SK-N-SH treated with all-trans-retinoic acid at 6 μM for 48 hours (cell line): ENCODE data around the gene TMEM139.

Experiments used
- ATAC-seq: fragments of 200-7000 bp; cut with Tn5 transposase; 3 replicates; pipeline ENCODE4 v1.9.1; 2020; ENCODE audit warnings: mild to moderate bottlenecking, moderate library complexity
- ARNTL ChIP-seq: fragments of 450-650 bp; formaldehyde crosslinking; IDR thresholded peaks from 2 replicates; pipeline ENCODE4 v1.5.0; 2020; ENCODE audit warnings: low read depth, mild to moderate bottlenecking, moderate library complexity, borderline replicate concordance
- BACH2 ChIP-seq: fragments of 250-450 bp; sonication (Bioruptor Pico); IDR thresholded peaks from 2 replicates; pipeline ENCODE4 v1.9.0; 2021; ENCODE audit warnings: mild to moderate bottlenecking, borderline replicate concordance
- ESRRG ChIP-seq: fragments of 250-450 bp; sonication (Bioruptor Pico); IDR thresholded peaks from 2 replicates; pipeline ENCODE4 v1.6.1; 2021; ENCODE audit warnings: mild to moderate bottlenecking
- GLIS3 ChIP-seq: fragments of 250-450 bp; sonication (Bioruptor Pico); IDR thresholded peaks from 2 replicates; pipeline ENCODE4 v1.5.0; 2020; ENCODE audit warnings: mild to moderate bottlenecking, moderate library complexity
- ISL1 ChIP-seq: fragments of 250-450 bp; sonication (Bioruptor Pico); IDR thresholded peaks from 2 replicates; pipeline ENCODE4 v2.1.2; 2022; ENCODE audit warnings: mild to moderate bottlenecking, moderate library complexity
- OSR1 ChIP-seq: fragments of 250-450 bp; sonication (Bioruptor Pico); IDR thresholded peaks from 2 replicates; pipeline ENCODE4 v1.8.0; 2022; ENCODE audit warnings: moderate library complexity, mild to moderate bottlenecking, inconsistent platforms
- PPARA ChIP-seq: fragments of 250-450 bp; sonication (Bioruptor Pico); IDR thresholded peaks from 2 replicates; pipeline ENCODE4 v1.5.0; 2020; ENCODE audit warnings: mild to moderate bottlenecking, borderline replicate concordance
- RARB ChIP-seq: fragments of 250-450 bp; sonication (Bioruptor Pico); IDR thresholded peaks from 2 replicates; pipeline ENCODE4 v1.8.0; 2021; ENCODE audit warnings: mild to moderate bottlenecking, moderate library complexity
- SNAI2 ChIP-seq: fragments of 250-450 bp; sonication (Bioruptor Pico); IDR thresholded peaks from 2 replicates; pipeline ENCODE4 v1.5.0; 2020; ENCODE audit warnings: mild to moderate bottlenecking, moderate library complexity
- TCF4 ChIP-seq: fragments of 250-450 bp; sonication (Bioruptor Pico); IDR thresholded peaks from 2 replicates; pipeline ENCODE4 v1.8.0; 2021; ENCODE audit warnings: mild to moderate bottlenecking, moderate library complexity, borderline replicate concordance
- ZC3H10 ChIP-seq: fragments of 250-450 bp; sonication (Bioruptor Pico); IDR thresholded peaks from 2 replicates; pipeline ENCODE4 v1.5.1; 2021; ENCODE audit warnings: mild to moderate bottlenecking, moderate library complexity
- ZFP3 ChIP-seq: fragments of 250-450 bp; sonication (Bioruptor Pico); IDR thresholded peaks from 2 replicates; pipeline ENCODE4 v1.5.0; 2020; ENCODE audit warnings: mild to moderate bottlenecking, moderate library complexity
- ZFP30 ChIP-seq: fragments of 450-650 bp; formaldehyde crosslinking; IDR thresholded peaks from 2 replicates; pipeline ENCODE4 v1.5.0; 2022; ENCODE audit warnings: mild to moderate bottlenecking, moderate library complexity
- ZNF565 ChIP-seq: fragments of 450-650 bp; formaldehyde crosslinking; conservative IDR thresholded peaks from 2 replicates; pipeline ENCODE4 v1.5.0; 2020; ENCODE audit warnings: low read depth, mild to moderate bottlenecking, moderate library complexity
- ZNF70 ChIP-seq: fragments of 450-650 bp; formaldehyde crosslinking; IDR thresholded peaks from 2 replicates; pipeline ENCODE4 v1.5.0; 2020; ENCODE audit warnings: mild to moderate bottlenecking, moderate library complexity
- ZNF8 ChIP-seq: fragments of 450-650 bp; formaldehyde crosslinking; IDR thresholded peaks from 2 replicates; pipeline ENCODE4 v1.5.0; 2020; ENCODE audit warnings: mild to moderate bottlenecking, moderate library complexity
- TF ChIP-seq, protein P1 (sequence below): fragments of 250-450 bp; sonication (Bioruptor Pico); IDR thresholded peaks from 2 replicates; pipeline ENCODE4 v1.5.1; 2021; ENCODE audit warnings: mild to moderate bottlenecking, moderate library complexity
- TF ChIP-seq, protein P2 (sequence below): fragments of 250-450 bp; sonication (Bioruptor Pico); IDR thresholded peaks from 2 replicates; pipeline ENCODE4 v1.5.1; 2020; ENCODE audit warnings: low read depth, mild to moderate bottlenecking, moderate library complexity
- TF ChIP-seq, protein P3 (sequence below): fragments of 250-450 bp; sonication (Bioruptor Pico); IDR thresholded peaks from 2 replicates; pipeline ENCODE4 v1.5.0; 2020; ENCODE audit warnings: mild to moderate bottlenecking, moderate library complexity
- TF ChIP-seq, protein P4 (sequence below): fragments of 250-450 bp; sonication (Bioruptor Pico); IDR thresholded peaks from 2 replicates; pipeline ENCODE4 v1.8.0; 2020; ENCODE audit warnings: mild to moderate bottlenecking, moderate library complexity, borderline replicate concordance

The TMEM139 gene

DNA sequence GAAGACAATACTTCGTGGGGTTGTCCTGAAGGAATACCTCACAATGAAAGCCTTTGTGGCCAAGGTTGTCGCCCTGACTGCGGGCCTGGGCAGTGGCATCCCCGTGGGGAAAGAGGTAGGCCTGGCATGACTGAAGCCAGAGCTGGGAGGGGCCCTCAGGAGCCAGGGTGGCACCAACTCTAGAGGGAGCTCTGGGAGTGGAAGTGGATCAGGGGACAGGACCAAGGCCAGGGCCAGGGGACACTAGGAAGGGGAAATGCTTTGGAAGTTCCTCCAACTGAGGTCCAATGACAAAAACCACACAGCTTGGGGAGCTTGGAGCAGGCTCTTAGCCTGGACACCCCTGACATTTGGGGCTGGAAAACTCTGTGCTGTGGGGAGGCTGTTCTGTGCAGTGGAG lies 37.0 kb downstream of the TMEM139 start:
- ATAC-seq: peak; percentile 75

DNA sequence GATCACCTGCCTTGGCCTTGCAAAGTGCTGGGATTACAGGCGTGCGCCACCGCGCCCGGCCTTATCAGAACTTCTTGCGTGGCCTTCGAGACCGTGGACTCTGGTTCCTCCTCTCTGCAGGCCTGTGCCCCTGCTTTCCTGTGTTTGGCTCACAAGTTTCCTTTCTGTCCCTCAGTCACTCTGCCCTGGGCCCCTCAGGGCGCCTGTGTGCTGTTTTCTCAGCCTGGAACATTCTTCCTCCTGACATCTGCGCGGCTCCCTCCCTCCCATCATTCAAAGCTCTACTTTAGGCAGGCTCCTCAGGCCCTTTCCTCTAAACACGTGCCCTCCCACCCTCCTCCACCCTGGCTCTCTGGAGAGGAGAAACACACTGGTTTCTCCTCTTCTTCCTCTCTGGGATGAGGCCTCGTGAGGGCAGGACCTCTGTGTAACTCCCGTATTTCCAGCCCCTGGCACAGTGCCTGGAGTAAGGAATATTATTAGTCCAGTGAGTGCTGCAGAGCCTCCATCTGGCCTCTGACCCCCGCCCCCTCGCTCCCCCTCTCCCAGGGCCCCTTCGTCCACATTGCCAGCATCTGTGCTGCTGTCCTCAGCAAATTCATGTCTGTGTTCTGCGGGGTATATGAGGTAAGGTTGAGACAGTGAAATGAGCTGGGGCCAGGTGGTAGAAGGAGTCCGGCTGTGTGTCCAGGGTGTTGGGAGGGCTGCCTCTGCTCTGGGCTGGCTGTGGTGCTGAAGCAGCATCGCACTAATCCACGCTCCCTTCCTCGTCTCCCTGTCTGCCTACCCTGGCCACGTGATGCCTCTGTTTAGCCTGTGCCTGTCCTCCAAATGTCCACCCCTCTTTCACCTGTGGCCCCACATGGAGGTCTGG lies 38.2 kb downstream of the TMEM139 start:
- TF ChIP-seq GLIS3 (no peak), ISL1 (CRISPR knock-in tag) (no peak), ZFP30 (no peak), ZC3H10 (CRISPR knock-in tag) (no peak)
- TF ChIP-seq, protein P1, sequence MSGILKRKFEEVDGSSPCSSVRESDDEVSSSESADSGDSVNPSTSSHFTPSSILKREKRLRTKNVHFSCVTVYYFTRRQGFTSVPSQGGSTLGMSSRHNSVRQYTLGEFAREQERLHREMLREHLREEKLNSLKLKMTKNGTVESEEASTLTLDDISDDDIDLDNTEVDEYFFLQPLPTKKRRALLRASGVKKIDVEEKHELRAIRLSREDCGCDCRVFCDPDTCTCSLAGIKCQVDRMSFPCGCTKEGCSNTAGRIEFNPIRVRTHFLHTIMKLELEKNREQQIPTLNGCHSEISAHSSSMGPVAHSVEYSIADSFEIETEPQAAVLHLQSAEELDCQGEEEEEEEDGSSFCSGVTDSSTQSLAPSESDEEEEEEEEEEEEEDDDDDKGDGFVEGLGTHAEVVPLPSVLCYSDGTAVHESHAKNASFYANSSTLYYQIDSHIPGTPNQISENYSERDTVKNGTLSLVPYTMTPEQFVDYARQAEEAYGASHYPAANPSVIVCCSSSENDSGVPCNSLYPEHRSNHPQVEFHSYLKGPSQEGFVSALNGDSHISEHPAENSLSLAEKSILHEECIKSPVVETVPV (CRISPR knock-in tag): no peak
- no peak for ATAC-seq

More for the DNA sequence above, 37.0 kb downstream of the TMEM139 start:
- TF ChIP-seq ZFP30: no peak
- TF ChIP-seq ZNF70: no peak
- TF ChIP-seq, protein P2, sequence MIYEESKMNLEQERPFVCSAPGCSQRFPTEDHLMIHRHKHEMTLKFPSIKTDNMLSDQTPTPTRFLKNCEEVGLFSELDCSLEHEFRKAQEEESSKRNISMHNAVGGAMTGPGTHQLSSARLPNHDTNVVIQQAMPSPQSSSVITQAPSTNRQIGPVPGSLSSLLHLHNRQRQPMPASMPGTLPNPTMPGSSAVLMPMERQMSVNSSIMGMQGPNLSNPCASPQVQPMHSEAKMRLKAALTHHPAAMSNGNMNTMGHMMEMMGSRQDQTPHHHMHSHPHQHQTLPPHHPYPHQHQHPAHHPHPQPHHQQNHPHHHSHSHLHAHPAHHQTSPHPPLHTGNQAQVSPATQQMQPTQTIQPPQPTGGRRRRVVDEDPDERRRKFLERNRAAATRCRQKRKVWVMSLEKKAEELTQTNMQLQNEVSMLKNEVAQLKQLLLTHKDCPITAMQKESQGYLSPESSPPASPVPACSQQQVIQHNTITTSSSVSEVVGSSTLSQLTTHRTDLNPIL: no peak
- no peak for TF ChIP-seq TCF4
- TF ChIP-seq PPARA (CRISPR knock-in tag): no peak
- TF ChIP-seq ZC3H10 (CRISPR knock-in tag): no peak
- no peak for TF ChIP-seq RARB (CRISPR knock-in tag)
- TF ChIP-seq GLIS3: no peak
- TF ChIP-seq ARNTL: no peak
- no peak for TF ChIP-seq BACH2 (CRISPR knock-in tag)
- TF ChIP-seq ZNF8 (CRISPR knock-in tag): no peak
- no peak for TF ChIP-seq ESRRG (CRISPR knock-in tag)

DNA sequence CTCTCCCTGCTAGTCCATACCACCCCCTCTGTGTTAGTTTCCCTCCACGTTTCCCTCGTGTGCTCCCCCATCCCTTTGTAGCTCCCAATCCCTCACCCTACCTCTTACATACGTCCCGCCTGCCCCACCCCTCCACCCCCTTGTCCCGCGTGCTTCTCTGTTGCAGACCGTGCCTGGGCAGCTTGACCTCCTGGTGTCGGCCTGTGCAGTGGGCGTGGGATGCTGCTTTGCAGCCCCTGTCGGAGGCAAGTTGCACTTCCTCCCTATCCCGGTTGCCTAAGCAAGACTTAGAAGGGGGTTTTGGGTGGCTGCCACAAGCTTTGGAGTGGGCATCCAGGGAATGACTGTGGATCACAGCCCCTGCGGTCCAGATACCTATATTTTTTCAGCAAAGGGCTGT lies 38.9 kb downstream of the TMEM139 start:
- TF ChIP-seq, protein P2: no peak
- TF ChIP-seq RARB (CRISPR knock-in tag) (no peak), SNAI2 (CRISPR knock-in tag) (no peak), ARNTL (no peak), ZNF8 (CRISPR knock-in tag) (no peak), ZNF70 (no peak), ZNF565 (no peak), OSR1 (CRISPR knock-in tag) (no peak), ZFP3 (CRISPR knock-in tag) (no peak), ZC3H10 (CRISPR knock-in tag) (no peak), ESRRG (CRISPR knock-in tag) (no peak), BACH2 (CRISPR knock-in tag) (no peak), GLIS3 (no peak)
- TF ChIP-seq, protein P3, sequence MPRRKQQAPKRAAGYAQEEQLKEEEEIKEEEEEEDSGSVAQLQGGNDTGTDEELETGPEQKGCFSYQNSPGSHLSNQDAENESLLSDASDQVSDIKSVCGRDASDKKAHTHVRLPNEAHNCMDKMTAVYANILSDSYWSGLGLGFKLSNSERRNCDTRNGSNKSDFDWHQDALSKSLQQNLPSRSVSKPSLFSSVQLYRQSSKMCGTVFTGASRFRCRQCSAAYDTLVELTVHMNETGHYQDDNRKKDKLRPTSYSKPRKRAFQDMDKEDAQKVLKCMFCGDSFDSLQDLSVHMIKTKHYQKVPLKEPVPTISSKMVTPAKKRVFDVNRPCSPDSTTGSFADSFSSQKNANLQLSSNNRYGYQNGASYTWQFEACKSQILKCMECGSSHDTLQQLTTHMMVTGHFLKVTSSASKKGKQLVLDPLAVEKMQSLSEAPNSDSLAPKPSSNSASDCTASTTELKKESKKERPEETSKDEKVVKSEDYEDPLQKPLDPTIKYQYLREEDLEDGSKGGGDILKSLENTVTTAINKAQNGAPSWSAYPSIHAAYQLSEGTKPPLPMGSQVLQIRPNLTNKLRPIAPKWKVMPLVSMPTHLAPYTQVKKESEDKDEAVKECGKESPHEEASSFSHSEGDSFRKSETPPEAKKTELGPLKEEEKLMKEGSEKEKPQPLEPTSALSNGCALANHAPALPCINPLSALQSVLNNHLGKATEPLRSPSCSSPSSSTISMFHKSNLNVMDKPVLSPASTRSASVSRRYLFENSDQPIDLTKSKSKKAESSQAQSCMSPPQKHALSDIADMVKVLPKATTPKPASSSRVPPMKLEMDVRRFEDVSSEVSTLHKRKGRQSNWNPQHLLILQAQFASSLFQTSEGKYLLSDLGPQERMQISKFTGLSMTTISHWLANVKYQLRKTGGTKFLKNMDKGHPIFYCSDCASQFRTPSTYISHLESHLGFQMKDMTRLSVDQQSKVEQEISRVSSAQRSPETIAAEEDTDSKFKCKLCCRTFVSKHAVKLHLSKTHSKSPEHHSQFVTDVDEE (CRISPR knock-in tag): no peak
- TF ChIP-seq, protein P4, sequence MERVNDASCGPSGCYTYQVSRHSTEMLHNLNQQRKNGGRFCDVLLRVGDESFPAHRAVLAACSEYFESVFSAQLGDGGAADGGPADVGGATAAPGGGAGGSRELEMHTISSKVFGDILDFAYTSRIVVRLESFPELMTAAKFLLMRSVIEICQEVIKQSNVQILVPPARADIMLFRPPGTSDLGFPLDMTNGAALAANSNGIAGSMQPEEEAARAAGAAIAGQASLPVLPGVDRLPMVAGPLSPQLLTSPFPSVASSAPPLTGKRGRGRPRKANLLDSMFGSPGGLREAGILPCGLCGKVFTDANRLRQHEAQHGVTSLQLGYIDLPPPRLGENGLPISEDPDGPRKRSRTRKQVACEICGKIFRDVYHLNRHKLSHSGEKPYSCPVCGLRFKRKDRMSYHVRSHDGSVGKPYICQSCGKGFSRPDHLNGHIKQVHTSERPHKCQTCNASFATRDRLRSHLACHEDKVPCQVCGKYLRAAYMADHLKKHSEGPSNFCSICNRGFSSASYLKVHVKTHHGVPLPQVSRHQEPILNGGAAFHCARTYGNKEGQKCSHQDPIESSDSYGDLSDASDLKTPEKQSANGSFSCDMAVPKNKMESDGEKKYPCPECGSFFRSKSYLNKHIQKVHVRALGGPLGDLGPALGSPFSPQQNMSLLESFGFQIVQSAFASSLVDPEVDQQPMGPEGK (CRISPR knock-in tag): no peak
- no peak for ATAC-seq
